Stimulated activated naive CD4-positive, alpha-beta T cell treated with Interleukin-2 at 50 U/mL for 16 hours (primary cell): Measurements from ENCODE around the gene PAGE5.

Experiments
- DNase-seq: peaks from one replicate; lab custom pipeline; 2025; lab: John Stamatoyannopoulos, UW

The PAGE5 gene

GRCh38 chrX:55220119-55220794 lies at the start of gene PAGE5:
Gene PAGE5, plus strand, starts transcription at chrX:55220346. Its CDS starts 1,037 bp downstream, at chrX:55221383.
- no peak for DNase-seq

GRCh38 chrX:55187281-55187680 lies 32.9 kb upstream of the PAGE5 start:
- no peak for DNase-seq

- DNase-seq, result no peak
Observed at GRCh38 chrX:55196688-55197087, 23.5 kb upstream of the PAGE5 start.

- no peak for DNase-seq
Observed at GRCh38 chrX:55201930-55202579, 18.1 kb upstream of the PAGE5 start.

GRCh38 chrX:55206162-55206941 lies 13.8 kb upstream of the PAGE5 start:
- DNase-seq, result no peak

GRCh38 chrX:55210931-55211677 lies 9.0 kb upstream of the PAGE5 start:
- DNase-seq, result no peak

- DNase-seq, result no peak
Observed at GRCh38 chrX:55213381-55213780, 6.8 kb upstream of the PAGE5 start.

GRCh38 chrX:55240788-55241340 lies 20.7 kb downstream of the PAGE5 start:
- no peak for DNase-seq

GRCh38 chrX:55253528-55253927 lies 33.4 kb downstream of the PAGE5 start:
- no peak for DNase-seq

- no peak for DNase-seq
Observed at GRCh38 chrX:55260806-55261205, 40.7 kb downstream of the PAGE5 start.

- no peak for DNase-seq
Observed at GRCh38 chrX:55264816-55265215, 44.7 kb downstream of the PAGE5 start, which contains the start of gene PAGE3. Gene PAGE3, minus strand, starts transcription at chrX:55264916. Its CDS starts 1,013 bp downstream, at chrX:55263903.
